ENCODE results near the gene SEPTIN1. TPM values are rescaled to one million over a fixed set of nuclear protein-coding genes. Genes with fewer than 3 reads are reported as not detected.
A peak's percentile ranks its signal among the peaks of the same experiment; 100 is the strongest.

Gene SEPTIN1
- total RNA-seq, 2 donors from 2014 or later: 1.1 to 2.3 TPM

GRCh38 chr16:30374538-30374937, 7.8 kb downstream of the SEPTIN1 start, which contains the start of gene MYL11:
TSS of gene MYL11 (plus strand) at chr16:30374802. CDS start at chr16:30374858, 56 bp downstream.
- H3K36me3 ChIP-seq (ENCODE audit: control insufficient read depth, insufficient read depth, low read length): no peaks in the 10 kb centered on the region
- DNase-seq: peak; percentile 38
- Mint-ChIP-seq H3K4me1 (peaks cover 18% of the 10 kb centered on the region), H3K4me3 (no peak within 1 kb of the TSS), H3K9me3 (no peaks in the 10 kb centered on the region), H3K36me3 (ENCODE audit: low read depth) (no peaks in the 10 kb centered on the region), H3K27ac (peak within 1 kb of the TSS; percentile 78), H3K27me3 (ENCODE audit: insufficient read depth) (no peaks in the 10 kb centered on the region)
- no peak within 1 kb of the TSS for H3K27ac ChIP-seq (ENCODE audit: low read depth, low read length)
- 90 to 92% methylated on average over 5 to 6 of the region's 6 CpGs for WGBS, 2 experiments (ENCODE audit: insufficient coverage in 1 of 2, insufficient read length in 1 of 2)
- H3K9me3 ChIP-seq (ENCODE audit: control insufficient read depth, low read length): no peaks in the 10 kb centered on the region
- TF ChIP-seq CTCF (conservative IDR thresholded peaks at IDR 0.05): no peak
- peaks cover 6% of the 10 kb centered on the region for H3K4me1 ChIP-seq (ENCODE audit: control insufficient read depth, insufficient read depth, low read length)
- no peak within 1 kb of the TSS for H3K4me3 ChIP-seq (ENCODE audit: low read length)
- peak within 1 kb of the TSS; percentile 20 for H3K9ac ChIP-seq (ENCODE audit: extremely low read depth, low read length, poor library complexity, severe bottlenecking)
- no peaks in the 10 kb centered on the region for H3K27me3 ChIP-seq (ENCODE audit: control insufficient read depth, insufficient read depth, low read length, poor library complexity, severe bottlenecking)

- 84 to 86% methylated on average over 3 to 5 of the region's 5 CpGs for WGBS, 2 experiments (ENCODE audit: insufficient coverage in 1 of 2, insufficient read length in 1 of 2)
- no peak overlapping the region for H3K4me3 Mint-ChIP-seq
- no peak for TF ChIP-seq CTCF (conservative IDR thresholded peaks at IDR 0.05)
Measured at GRCh38 chr16:30372725-30373124, 9.6 kb downstream of the SEPTIN1 start.

GRCh38 chr16:30372038-30372712, 10.2 kb downstream of the SEPTIN1 start:
- no peak overlapping the region for H3K27ac ChIP-seq (ENCODE audit: low read depth, low read length)
- Mint-ChIP-seq H3K4me1 (peaks cover 37% of the 10 kb centered on the region), H3K27me3 (ENCODE audit: insufficient read depth) (no peaks in the 10 kb centered on the region), H3K27ac (no peak overlapping the region), H3K36me3 (ENCODE audit: low read depth) (no peaks in the 10 kb centered on the region), H3K4me3 (peak overlapping the region; percentile 60), H3K9me3 (no peaks in the 10 kb centered on the region)
- WGBS, 2 experiments (ENCODE audit: insufficient coverage in 1 of 2, insufficient read length in 1 of 2): 90 to 94% methylated on average over 3 to 6 of the region's 6 CpGs
- DNase-seq: peak; percentile 35
- no peak for TF ChIP-seq CTCF (conservative IDR thresholded peaks at IDR 0.05)
- H3K27me3 ChIP-seq (ENCODE audit: control insufficient read depth, insufficient read depth, low read length, poor library complexity, severe bottlenecking): no peaks in the 10 kb centered on the region
- no peak overlapping the region for H3K4me3 ChIP-seq (ENCODE audit: low read length)
- no peak overlapping the region for H3K9ac ChIP-seq (ENCODE audit: extremely low read depth, low read length, poor library complexity, severe bottlenecking)
- H3K4me1 ChIP-seq (ENCODE audit: control insufficient read depth, insufficient read depth, low read length): peaks cover 10% of the 10 kb centered on the region
- no peaks in the 10 kb centered on the region for H3K9me3 ChIP-seq (ENCODE audit: control insufficient read depth, low read length)
- peaks cover 3% of the 10 kb centered on the region for H3K36me3 ChIP-seq (ENCODE audit: control insufficient read depth, insufficient read depth, low read length)

More at GRCh38 chr16:30372725-30373124, 9.6 kb downstream of the SEPTIN1 start:
- no peaks in the 10 kb centered on the region for H3K9me3 ChIP-seq (ENCODE audit: control insufficient read depth, low read length)
- H3K4me1 Mint-ChIP-seq: peaks cover 35% of the 10 kb centered on the region
- no peaks in the 10 kb centered on the region for H3K27me3 Mint-ChIP-seq (ENCODE audit: insufficient read depth)
- H3K36me3 ChIP-seq (ENCODE audit: control insufficient read depth, insufficient read depth, low read length): no peaks in the 10 kb centered on the region
- H3K27ac ChIP-seq (ENCODE audit: low read depth, low read length): no peak overlapping the region
- H3K9ac ChIP-seq (ENCODE audit: extremely low read depth, low read length, poor library complexity, severe bottlenecking): no peak overlapping the region
- peaks cover 9% of the 10 kb centered on the region for H3K4me1 ChIP-seq (ENCODE audit: control insufficient read depth, insufficient read depth, low read length)
- no peak overlapping the region for H3K4me3 ChIP-seq (ENCODE audit: low read length)
- H3K36me3 Mint-ChIP-seq (ENCODE audit: low read depth): no peaks in the 10 kb centered on the region
- H3K27ac Mint-ChIP-seq: no peak overlapping the region
- DNase-seq: peak; percentile 40
- no peaks in the 10 kb centered on the region for H3K9me3 Mint-ChIP-seq
- H3K27me3 ChIP-seq (ENCODE audit: control insufficient read depth, insufficient read depth, low read length, poor library complexity, severe bottlenecking): no peaks in the 10 kb centered on the region
